Measurements from ENCODE around the gene AEN.
"Not testable (repeated sequence)": the region's sequence is repeated elsewhere in the genome, so short reads cannot be mapped to it uniquely, and the experiment has no call there.

Gene AEN

DNA sequence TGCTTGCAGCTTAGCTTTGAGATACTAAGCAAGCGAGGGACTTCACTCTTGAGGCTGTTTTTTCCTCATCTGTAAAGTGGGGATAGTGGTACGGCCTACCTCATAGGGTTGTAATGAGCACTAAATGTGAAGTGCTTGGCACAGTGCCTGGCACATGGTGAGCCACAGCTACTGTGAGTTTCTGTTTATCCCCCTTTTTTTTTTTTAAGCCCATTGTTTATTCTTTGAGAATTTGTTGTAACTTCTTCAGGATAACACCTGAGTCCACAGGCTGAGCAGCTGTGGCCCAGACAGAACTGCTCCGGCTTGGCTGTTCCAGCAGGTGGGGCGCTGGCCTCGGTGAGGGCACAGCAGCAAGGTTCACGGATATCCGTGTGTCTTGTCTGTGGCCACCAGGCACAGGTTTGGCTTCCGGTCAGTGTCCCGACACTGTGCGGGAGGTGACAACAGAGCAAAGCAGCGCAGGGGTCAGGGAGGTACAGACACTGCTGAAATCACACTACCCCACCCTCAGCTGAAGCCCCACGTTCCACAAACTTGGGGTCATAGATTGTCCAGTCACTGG is 10.4 kb downstream of the AEN start:
- DNase-seq = no peak

DNA sequence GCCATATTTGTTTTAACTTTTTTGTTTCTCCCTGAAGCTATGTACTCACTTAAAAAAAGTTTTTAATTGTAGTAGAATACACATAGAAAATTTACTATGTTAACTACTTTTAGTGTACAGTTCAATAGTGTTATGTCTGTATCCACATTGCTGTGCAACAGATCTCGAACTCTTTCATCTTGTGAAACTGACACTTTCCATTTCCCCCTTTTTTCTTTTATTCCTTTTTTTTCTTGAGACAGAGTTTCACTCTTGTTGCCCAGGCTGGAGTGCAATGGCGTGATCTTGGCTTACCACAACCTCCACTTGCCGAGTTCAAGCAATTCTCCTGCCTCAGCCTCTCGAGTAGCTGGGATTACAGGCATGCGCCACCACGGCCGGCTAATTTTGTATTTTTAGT is 11.7 kb downstream of the AEN start:
- not testable (repeated sequence) for DNase-seq

DNA sequence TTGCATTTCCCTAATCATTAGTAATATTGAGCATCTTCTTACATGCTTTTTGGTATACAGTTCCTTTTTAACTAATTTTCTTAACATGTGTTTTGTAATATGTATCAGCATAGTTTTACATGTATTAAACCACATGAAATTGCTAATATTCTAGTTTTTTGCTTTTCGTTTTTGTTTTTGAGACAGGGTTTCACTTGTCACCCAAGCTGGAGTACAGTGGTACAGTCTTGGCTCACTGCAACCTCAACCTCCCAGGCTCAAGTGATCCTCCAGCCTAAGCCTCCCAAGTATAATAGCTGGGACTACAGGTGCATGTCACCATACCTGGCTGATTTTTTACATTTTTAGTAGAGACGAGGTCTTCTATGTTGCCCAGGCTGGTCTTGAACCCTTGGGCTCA is 13.3 kb downstream of the AEN start:
- no peak for DNase-seq

DNA sequence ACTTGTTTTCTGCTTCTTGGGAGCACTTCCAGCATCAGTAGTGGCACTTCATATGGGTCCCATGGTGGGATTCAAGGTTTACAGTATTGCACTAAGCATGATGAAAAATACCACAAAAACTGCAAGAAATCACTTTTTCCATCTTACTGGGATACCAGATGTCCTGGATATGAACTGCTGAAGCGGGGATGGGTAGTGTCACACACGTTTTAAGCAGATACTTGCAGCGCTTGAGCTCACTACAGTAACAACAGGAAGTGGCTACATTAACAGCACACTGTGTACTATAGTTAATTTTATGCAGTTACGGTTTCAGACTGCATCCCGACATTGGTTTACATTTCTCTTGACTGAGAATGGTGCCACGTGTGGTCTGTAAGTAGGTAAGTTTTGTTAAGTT is 14.2 kb downstream of the AEN start:
- no peak for DNase-seq

DNA sequence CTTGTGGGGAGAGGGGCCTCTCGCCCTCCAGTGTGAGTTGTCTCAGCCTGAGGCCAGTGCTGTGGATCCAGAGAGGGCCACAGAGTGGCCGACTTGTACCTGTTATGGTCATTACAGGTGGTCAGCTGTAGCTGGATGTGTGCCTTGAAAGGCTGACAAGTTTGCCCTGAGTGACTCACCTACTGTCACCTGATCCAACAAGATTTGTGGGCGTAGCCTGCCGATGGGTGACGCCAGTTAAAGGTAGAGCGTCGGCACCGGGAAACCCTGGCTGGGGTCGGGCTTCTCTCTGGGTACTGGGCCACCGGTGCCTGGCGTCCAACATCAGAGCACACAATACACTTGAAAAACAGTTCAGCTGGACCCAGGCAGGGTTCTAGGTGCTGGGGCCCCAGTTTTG is 14.9 kb downstream of the AEN start:
- no peak for DNase-seq

DNA sequence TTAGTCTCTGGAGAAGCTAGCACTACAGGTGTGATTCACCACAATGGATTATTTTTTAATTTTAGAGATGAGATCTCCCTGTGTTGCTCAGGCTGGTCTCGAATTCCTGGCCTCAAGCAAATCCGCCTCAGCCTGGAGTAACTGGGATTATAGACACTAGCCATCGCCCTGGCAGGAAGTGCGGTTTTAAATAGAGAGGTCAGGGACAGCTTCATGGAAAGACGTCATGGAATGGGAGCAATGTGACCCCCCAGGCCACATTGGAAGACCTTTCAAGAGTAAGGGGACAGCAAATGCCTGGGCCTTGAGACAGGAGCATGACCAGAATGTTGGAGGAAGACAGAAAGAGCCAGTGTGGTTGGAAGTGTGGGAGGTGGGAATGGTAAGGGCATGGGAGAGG is 15.5 kb downstream of the AEN start:
- no peak for DNase-seq

DNA sequence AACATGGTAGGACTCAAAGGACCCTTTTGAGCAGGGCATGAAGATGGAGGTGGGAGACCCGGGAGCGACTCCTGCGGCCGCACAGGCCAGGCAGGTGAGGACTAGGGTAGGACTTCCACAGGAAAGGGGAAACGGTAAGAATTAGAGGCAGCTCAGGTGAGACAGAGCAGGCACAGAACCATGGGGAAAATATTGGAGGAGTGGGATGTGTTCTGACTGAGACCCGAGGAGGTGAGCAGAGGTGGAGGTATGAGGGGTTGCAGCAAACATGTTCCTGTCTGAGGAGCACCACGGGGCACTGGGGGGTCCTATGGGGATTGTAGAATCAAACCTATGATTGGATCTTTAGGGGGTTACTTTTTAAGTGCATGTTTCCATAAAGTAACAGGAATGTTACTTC is 16.3 kb downstream of the AEN start:
- DNase-seq = no peak

DNA sequence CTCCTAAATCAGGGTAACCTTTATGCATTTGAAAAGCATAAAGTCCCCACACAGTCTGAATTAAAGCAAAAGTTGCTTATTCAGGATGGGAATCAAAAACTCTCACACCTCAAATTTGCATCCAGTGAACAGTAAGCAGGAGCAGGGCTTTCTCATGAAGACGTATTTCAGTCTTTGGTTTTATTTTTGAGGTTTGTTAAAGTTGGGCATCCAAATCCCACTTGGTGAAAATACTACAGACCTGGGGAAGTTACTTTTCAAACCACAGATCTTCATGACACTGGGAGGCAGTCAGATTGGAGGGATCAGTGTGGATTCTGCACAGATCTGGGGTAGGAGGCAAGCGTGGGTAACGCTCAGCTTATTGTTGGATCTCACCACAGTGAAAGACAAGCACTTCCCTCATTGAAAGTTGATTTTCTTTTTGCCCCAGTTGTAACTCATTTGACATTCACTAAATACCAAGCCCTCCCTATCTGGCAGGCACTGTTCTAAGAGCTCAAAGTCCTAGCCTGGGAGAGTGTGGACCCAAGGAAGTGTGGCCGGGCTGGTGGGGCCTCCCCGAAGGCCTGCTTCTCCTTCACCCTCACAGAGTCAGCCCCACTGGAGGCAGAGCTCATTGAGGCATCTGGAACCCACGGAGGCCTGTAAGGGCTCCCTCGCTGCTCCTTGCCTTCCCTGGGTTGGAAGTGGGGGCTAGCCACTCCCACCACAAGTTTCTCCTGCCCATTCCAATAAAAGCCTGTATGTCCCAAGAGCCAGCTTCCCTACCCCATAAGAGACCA is 16.9 kb downstream of the AEN start:
- DNase-seq = no peak

DNA sequence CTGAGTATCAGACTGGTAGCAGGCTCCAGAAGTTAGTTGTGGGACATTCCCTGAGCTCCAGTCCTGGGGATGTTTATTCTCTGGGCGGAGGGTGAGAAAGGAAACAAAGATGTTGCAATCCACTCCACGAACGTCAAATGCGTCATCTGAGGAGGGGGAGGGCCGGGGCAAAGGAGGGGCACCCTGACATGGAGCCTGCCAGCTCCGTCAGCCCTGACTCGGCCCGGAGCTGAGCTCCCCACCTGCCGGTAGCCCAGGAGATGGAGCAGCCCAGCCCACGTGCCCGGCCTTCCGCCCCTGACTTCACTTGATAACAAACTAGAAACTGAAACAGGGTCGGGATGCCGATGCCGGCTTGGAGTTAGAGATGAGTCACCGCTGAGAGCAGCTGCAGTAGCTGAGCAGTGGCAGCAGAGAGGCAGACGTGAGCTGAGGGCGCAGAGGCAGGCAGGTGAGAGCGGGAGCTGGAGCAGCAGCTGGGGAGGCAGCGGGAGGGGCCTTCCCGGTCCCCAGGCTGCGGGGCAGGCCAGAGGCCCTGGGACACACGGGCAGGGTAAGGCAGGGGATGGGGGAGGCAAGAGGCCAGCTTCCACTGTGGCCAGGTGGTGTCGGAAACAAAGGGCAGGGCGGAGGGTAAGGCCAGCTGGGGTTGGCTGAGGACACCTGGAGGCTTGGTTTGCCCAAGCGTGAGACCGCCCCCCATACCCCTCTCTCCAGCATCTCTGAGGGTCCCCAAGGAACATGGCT is 17.7 kb downstream of the AEN start, which contains the start of gene ISG20:
Gene ISG20, plus strand, starts transcription at position 391 of the 747 bp plus-strand sequence. Its CDS starts 351 bp downstream, at position 742.
- DNase-seq = peak; percentile 40 to 81

DNA sequence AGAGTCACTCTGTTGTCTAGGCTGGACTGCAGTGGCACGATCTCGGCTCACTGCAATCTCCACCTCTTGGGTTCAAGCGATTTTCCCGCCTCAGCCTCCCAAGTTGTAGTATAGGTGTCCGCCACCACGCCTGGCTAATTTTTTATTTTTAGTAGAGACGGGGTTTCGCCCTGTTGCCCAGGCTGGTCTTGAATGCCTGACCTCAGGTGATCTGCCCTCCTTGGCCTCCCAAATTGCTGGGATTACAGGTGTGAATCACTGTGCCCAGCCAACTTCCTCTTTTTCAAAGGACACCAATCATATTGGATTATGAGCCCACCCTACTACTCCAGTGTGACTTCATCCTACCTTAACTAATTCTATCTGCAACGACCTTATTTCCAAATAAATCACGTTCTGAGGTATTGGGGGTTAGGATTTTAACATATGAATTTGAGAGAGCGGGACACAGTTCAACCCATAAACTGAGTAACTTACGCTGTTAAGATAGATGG is 20.9 kb downstream of the AEN start:
- DNase-seq = no peak

DNA sequence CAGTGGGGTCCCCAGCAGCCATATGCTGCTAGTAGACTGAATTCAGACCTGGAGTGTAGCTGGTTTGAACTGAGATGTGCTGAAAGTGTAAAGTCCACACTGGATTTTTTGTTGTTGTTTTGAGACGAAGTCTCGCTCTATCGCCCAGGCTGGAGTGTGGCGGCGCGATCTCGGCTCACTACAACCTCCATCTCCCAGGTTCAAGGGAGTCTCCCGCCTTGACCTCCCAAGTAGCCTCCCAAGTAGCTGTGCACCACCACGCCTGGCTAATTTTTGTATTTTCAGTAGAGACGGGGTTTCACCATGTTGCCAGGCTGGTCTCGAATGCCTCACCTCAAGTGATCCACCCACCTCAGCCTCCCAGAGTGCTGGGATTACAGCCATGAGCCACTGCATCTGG is 21.4 kb downstream of the AEN start:
- not testable (repeated sequence) for DNase-seq

DNA sequence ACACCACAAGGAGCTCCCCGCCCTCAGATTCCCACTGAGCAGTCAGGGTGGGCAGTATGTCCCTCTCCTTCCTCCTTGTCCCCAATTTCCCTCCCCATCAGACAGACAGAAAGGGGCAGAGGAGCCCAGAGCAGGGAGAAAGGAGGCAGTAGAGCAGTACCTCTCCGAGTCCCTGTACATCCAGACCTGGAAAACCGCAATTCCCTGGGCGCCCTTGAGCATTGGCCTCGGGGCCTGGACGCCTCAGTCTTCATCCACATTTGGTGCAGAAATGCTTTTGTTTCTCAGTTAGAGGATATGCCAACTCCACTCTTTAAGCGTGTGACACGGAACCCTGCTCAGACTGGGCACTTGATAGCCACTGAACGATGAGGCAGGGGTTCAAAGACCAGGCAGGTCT is 23.6 kb downstream of the AEN start:
- no peak for DNase-seq

DNA sequence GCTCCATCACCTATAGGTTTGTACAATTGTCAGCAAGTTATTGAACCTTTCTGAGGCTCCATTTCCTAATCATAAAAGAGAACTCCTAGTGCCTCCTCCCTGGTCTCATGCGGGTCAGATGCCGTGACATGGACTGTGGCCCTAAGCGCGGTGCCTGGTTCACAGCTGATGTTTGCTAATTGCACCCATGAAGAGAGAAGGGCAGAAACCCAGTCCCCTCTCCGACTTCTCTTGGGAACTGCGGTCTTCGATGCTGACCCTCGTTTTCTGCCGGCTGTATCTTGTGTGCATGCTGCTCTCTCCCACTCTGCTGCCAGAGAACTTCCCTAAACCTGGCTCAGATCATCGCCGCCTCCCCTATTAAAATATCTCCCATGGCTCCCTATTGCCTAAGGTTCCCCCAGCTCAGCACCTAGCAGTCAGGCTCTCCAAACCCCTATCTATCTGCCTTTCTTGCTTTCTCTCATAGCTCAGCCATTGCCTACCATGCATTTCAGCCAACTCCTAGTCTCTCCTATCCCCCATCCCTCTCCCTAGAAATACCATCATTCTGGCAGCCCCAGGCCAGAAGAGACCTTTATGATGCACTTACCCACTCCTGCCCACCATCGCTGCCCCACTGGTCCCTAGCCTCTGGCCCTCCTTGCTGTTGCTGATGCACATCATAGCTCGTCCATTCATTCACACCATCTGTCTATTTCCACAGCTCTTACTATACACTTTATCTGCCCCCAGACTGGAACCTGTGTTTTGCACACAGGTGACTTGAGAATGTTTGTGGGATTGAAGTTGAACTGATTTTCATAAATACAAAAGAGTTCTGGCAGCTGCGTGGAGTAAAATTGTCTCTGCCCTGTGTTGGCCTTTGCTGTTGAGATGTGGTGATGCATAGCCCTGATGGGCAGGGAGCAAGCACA is 24.3 kb downstream of the AEN start:
- no peak for DNase-seq

DNA sequence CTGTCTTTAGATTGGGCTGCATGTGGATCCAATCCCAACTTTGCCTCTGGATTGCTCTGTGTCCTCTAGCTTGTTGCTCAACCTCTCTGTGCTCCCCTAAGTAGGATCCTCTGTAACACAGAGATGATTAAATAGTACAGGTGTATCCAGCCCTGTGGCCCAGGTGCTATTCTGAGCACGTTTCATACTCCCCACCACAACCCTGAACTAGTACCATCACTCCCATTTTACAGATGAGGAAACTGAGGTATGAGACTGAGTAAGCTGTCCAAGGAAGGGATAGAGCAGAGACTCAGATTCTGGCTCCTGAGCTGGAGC is 24.9 kb downstream of the AEN start:
- no peak for DNase-seq

DNA sequence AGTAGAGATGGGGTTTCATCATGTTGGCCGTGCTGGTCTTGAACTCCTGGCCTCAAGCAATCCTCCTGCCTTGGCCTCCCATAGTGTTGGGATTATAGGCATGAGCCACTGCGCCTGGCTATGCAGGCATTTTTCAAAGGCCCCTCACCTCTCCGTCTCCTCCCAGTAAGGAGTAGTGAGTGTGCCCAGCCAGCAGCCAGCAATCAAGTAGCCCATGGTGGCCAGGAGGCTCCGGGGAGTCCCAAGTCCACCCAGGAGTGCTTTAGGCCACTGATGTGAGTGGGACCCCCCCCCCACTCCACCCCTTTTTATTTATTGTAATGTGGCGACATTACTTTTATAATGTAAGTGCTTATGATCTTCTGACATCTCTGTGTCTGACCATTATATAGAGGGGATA is 25.8 kb downstream of the AEN start:
- DNase-seq = no peak

DNA sequence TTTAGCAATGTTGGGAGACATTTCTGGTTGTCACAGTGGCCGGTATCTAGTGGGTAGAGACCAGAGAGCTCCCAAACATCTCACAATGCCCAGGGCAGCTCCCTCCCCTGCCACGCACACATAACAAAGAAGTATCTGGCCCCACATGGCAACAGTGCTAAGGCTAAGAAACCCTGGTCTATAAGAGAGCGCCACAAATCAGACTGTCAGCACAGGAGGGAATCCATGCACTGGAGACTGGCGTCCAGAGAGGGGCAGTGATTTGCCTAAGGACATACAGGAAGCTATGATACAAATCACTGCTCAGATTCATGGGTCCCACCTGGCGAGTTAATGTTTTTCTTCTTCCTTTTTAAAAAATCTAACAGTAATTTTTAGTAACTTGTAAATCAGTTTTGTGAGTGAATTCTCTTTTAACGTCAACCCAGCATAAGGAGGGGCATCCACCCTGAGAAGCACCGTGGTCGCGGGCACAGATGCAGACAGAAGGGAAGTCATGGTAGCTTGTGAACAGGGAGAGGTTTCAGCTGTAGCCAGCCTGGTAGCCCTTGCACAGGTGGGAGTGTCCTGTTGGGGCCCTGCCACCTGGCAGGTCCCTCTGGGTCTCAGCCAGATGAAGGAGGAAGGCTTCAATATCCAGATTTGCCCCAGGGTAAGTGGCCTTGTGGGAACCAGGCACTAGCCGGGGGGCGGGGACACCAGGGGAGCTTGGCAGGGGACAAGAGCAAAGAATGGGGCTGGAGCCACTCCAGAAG is 26.4 kb downstream of the AEN start:
- DNase-seq = no peak

DNA sequence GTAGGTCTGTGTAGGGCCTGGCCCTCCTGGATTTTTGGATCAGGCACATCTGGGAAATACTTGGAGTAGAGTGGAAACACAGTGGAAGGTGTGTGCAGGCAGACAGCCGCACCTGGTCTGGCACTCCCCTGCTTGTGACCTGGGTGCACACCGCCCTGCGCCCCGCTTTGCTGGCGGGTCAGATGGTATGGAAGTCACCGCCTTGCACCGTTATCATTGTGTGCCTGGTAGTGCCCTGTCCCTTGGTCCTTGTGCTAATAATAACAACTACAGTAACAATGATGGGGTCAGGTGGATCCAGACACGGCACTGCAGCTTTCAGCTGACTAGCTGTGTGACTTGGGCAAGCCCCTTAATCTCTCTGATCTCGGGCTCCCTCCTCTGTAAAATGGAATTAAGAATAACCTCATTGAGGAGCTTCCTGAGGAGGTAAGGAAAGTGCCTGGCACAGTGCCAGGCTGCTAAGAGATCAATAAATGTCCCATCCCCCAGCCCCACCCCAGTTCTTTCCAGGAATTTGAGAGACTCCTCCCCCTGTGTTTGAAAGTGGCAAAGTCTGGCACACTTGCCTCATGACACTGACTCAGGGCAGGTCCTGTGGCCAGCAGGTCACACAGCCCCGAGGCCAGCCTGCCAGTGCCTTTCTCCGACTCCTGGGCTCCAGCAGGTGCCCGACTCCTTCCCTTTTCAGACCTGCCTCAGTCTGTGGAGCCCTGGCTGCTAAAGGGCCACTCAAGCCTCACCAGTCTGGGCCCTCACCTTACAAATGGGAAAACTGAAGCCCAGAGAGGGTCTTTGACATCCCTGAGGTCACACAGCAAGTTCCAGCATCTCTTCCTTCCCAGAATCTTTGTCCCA is 27.4 kb downstream of the AEN start:
- no peak for DNase-seq

DNA sequence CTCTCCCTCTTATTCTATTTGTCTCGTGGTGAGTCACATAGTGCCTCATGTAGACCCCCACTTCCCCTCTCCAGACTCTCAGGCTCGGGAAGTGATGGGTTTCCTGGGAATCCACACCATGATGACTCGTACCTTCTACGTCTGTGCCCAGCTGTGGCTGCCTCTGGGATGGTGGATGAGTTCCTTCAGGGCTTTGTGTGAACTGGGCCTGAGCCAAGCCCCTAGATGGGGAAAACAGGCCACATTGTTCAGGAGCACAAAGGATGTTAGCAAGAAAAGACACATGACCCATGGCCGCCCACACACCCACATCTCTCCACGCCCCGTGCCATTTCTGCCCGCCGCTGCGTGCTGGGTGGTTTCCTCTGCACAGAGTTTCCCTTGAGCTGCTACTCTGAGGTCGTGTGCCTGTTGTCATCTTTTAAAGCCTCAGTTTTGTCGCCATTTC is 28.2 kb downstream of the AEN start:
- DNase-seq = no peak

DNA sequence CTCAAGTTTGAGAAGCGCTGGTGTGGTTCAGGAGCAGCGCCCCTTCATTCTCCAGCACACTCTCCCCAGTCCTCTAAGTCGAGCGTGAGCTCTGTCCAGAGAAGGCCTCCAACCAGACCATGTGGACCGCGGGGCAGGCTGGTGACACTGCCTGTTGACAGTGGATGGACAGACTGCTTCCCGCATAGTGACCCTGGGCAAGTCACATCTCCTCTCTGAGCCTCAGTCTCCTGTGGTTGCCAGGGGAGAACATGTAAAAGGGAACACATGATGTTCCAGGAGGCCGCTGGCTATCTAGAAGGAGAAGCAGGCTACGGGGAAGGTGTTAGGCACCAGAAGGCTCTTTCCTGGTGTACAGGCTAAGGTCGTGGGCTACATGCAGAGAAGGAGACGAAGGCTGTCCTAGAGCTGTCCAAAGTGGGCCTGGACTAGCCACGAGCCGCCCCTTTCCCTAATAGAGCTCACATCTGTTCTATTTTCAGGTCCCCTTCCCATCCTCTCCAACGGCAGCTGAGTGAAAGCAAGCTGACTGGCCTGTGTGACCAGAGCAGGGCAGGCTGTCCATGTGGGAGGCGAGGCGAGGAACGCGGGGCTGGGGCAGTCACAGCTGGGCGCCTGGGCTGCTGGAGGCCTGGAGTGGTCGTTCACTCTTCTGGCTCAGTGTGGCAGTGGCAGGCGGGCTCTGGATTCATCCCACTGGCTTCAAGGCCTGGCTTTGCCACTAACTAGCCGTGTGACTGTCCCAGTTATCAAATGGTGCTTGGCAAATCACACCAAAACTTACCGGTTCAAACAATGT is 28.8 kb downstream of the AEN start:
- DNase-seq = no peak

DNA sequence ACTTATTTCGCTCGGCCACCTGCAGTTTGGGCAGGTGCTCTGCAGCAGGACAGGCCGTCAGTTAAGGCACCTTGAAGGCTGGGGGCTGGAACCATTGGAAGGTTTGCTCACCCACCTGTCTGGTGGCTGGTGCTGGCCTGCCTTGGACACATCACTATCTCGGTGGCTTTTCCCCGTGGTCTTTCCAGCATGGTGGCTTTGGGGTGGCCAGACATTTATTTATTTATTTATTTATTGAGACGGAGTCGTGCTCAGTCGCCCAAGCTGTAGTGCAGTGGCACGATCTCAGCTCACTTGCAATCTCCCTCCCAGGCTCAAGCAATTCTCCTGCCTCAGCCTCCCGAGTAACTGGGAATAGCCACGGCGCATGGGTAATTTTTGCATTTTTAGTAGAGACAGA is 29.4 kb downstream of the AEN start:
- no peak for DNase-seq

Measured in NCI-H524 (cell line).